ENCODE results near the gene CEBPZ. TPM values are rescaled to one million over a fixed set of nuclear protein-coding genes. Genes with fewer than 3 reads are reported as not detected.

The CEBPZ gene
- total RNA-seq, 4 donors from 2014 or later = 16.5 to 68.6 (median 53.8) TPM

- no peaks in the 10 kb centered on the region for H3K27me3 ChIP-seq
- no peak for DNase-seq
- H3K4me3 ChIP-seq = no peak overlapping the region
- no peak for TF ChIP-seq POLR2A (IDR thresholded peaks at IDR 0.05)
- TF ChIP-seq CTCF (IDR thresholded peaks at IDR 0.05) = no peak
- H3K36me3 ChIP-seq = no peaks in the 10 kb centered on the region
- intact Hi-C loops (cut with DNase I; ENCODE audit: low total_unique reads) = no loop called here
- H3K4me1 ChIP-seq = no peaks in the 10 kb centered on the region
- H3K27ac ChIP-seq = no peak overlapping the region
- no peaks in the 10 kb centered on the region for H3K9me3 ChIP-seq
Observed at GRCh38 chr2:37268111-37268510, 36.7 kb upstream of the CEBPZ start.

DNA sequence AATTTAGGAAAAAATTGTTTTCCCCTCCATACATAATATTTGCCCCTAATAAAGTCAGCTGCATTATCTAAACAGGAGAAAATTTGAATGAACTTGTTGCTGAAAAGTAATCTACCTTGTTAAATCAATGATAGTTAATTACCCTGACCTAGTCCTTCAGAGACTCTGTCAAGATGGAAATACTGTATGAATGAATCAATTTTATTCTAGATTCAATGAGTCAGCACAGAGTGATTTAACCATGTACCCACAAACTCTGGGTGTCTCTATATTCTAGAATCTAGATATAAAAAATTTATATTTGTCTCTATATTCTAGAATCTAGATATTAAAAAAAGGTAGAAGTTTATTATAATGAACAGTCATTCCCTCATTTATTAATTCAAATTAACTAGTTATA is 36.3 kb upstream of the CEBPZ start:
- TF ChIP-seq CTCF (IDR thresholded peaks at IDR 0.05) (no peak), POLR2A (IDR thresholded peaks at IDR 0.05) (no peak)
- no peak overlapping the region for H3K27ac ChIP-seq
- H3K4me3 ChIP-seq = no peak overlapping the region
- no peaks in the 10 kb centered on the region for H3K27me3 ChIP-seq
- H3K9me3 ChIP-seq = no peaks in the 10 kb centered on the region
- no peaks in the 10 kb centered on the region for H3K36me3 ChIP-seq
- intact Hi-C loops (cut with DNase I; ENCODE audit: low total_unique reads) = no loop called here
- no peaks in the 10 kb centered on the region for H3K4me1 ChIP-seq
- DNase-seq = no peak

DNA sequence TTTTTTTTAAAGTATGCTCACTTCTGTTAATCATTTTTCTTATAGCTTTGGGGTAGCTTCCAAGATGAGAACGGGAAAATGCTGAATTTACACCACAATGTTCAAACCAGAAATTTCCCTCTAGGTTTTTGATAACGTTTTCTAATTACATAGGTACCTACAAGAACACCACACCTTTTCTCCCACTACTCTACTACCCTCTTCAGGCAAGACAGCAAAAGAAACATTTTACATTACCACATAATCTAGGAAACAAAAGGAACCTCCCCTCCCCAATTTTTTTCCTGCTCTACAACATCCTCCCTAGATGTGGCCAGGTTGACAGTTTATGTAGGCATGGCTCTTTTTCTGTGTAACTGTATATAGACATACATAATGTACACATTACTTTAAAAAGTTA is 32.4 kb upstream of the CEBPZ start:
- no peak overlapping the region for H3K4me3 ChIP-seq
- intact Hi-C loops (cut with DNase I; ENCODE audit: low total_unique reads) = no loop called here
- H3K4me1 ChIP-seq = no peaks in the 10 kb centered on the region
- no peaks in the 10 kb centered on the region for H3K27me3 ChIP-seq
- TF ChIP-seq POLR2A (IDR thresholded peaks at IDR 0.05) (no peak), CTCF (IDR thresholded peaks at IDR 0.05) (no peak)
- DNase-seq = no peak
- no peaks in the 10 kb centered on the region for H3K9me3 ChIP-seq
- H3K36me3 ChIP-seq = no peaks in the 10 kb centered on the region
- no peak overlapping the region for H3K27ac ChIP-seq

- no peak for DNase-seq
- Histone ChIP-seq H3K4me3 (no peak overlapping the region), H3K27me3 (no peaks in the 10 kb centered on the region), H3K36me3 (no peaks in the 10 kb centered on the region), H3K9me3 (no peaks in the 10 kb centered on the region), H3K27ac (no peak overlapping the region), H3K4me1 (no peaks in the 10 kb centered on the region)
- intact Hi-C loops (cut with DNase I; ENCODE audit: low total_unique reads) = no loop called here
- no peak for TF ChIP-seq CTCF (IDR thresholded peaks at IDR 0.05)
- TF ChIP-seq POLR2A (IDR thresholded peaks at IDR 0.05) = no peak
Observed at GRCh38 chr2:37262522-37262921, 31.1 kb upstream of the CEBPZ start.

DNA sequence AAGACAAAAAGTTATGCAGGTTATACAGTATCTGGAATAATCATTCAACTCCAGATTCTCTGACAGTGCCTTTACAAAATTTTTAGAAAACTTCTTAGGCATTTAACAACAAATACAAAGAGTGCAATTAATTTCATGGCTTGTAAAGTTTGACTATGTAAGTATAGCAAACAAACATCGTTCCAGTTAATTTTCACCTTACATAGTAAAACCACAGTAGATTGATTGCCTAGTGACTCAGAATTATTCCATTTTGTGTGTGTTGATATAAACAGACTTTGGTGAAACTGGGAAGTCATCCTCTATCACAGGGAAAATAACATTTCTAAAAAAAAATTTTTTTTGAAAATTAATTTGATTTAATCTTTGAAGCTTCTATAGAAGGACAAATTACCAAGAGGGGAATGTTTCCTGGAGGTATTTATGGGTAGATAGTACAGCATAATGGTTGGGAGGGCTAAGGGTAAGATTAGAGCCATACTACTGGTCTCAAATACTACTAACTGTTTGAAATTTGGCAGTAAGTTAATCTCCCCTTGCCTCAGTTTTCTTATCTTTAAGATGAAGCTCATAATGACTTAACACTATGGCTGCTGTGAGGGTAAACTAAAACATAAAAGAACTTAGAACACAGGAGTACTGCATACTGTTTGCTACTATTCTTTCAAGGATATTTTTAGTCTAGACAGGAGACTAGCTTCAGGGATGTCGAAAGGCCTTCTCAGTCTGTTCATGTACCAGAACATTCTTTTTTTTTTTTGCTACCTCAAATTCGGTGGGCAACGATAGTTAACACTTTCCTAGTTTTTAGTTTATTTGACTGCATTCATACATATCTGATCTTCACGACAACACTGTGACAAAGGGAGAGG is 19.7 kb upstream of the CEBPZ start:
- Histone ChIP-seq H3K4me3 (no peak overlapping the region), H3K27ac (peak overlapping the region; percentile 54 to 63), H3K9me3 (no peaks in the 10 kb centered on the region), H3K4me1 (no peaks in the 10 kb centered on the region), H3K36me3 (no peaks in the 10 kb centered on the region), H3K27me3 (no peaks in the 10 kb centered on the region)
- TF ChIP-seq CTCF (IDR thresholded peaks at IDR 0.05) (no peak), POLR2A (IDR thresholded peaks at IDR 0.05) (no peak)
- no peak for DNase-seq
- intact Hi-C loops (cut with DNase I; ENCODE audit: low total_unique reads) = no loop called here

Measured in uterus (tissue), 4 donors.